ENCODE measurements around the gene CHADL. TPM values are rescaled to one million over a fixed set of nuclear protein-coding genes. Genes with fewer than 3 reads are reported as not detected.

Gene CHADL
- total and polyA plus RNA-seq, 2 of the 8 experiments (the other 6 are each of a cell fraction or from before 2014, with no cell fraction given), result 0.78 to 1.4 TPM

DNA sequence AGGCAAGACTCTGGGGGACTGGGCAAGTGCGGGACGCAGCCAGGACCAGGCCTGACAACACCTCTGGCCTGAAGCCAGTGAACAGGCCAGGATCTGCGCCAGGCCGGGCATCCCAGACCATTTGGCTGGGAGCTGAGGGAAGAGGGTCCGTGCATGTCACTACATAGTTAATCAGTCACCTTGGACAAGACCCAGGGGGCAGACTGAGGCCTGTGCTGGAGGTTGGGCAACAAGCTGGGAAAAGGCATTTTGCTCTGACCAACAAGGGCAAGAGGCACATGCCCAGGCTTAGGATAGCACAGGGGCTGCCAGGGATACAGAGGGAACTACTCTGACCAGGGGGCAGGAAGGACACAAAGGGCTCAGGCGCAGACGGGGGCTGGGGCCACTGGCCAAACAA, 7.0 kb upstream of the CHADL start:
- CTCF ChIA-PET (ENCODE audit: partially characterized antibody), result interaction anchor here (1.6 to 4.4 kb wide), 2 partner anchors 9 to 10 kb away, joined by 10 to 23 read pairs; no protein-coding TSS in a partner anchor
- Histone ChIP-seq H3K18ac (ENCODE audit: extremely low read depth, low read length) (no peak overlapping the region), H3K4ac (replicated peaks; ENCODE audit: insufficient read length, low read depth, low read length) (no peak overlapping the region), H4K5ac (ENCODE audit: insufficient read length, low read depth, low read length) (no peak overlapping the region), H4K91ac (replicated peaks; ENCODE audit: insufficient read length, low read length) (no peak overlapping the region), H3K4me3 (ENCODE audit: extremely low read depth in 1 of 4, insufficient read depth in 2 of 4, low read depth in 3 of 4, low read length in 4 of 4) (no peak overlapping the region), H2BK20ac (ENCODE audit: low read length) (no peak overlapping the region), H3K23ac (ENCODE audit: insufficient read length) (no peak overlapping the region), H3K9ac (replicated peaks in 1 of 4; ENCODE audit: extremely low read depth in 1 of 4, low read depth in 3 of 4, low read length in 3 of 4) (no peak overlapping the region), H4K20me1 (replicated peaks in 1 of 2; ENCODE audit: control insufficient read depth in 1 of 2, insufficient read depth in 2 of 2, low read length in 2 of 2) (peaks cover 0 to 21% of the 10 kb centered on the region in 2 experiments), H3K56ac (replicated peaks; ENCODE audit: insufficient read length, low read depth, low read length) (no peak overlapping the region), H2BK5ac (ENCODE audit: low read depth, low read length) (no peak overlapping the region), H2BK12ac (ENCODE audit: low read depth, low read length) (no peak overlapping the region), H2AFZ (ENCODE audit: low read length) (no peak overlapping the region), H4K8ac (ENCODE audit: extremely low read depth, insufficient read depth, low read length) (no peak overlapping the region), H3K23me2 (ENCODE audit: low read depth, low read length) (no peaks in the 10 kb centered on the region), H3K14ac (ENCODE audit: insufficient read length) (no peak overlapping the region), H3K79me2 (ENCODE audit: control insufficient read depth in 1 of 2, insufficient read depth in 2 of 2, low read length in 2 of 2) (no peaks in the 10 kb centered on the region), H2AK5ac (ENCODE audit: low read depth, low read length) (no peak overlapping the region), H3K27me3 (replicated peaks in 1 of 4; ENCODE audit: control insufficient read depth in 3 of 4, extremely low read depth in 1 of 4, insufficient read depth in 3 of 4, low read length in 3 of 4) (no peaks in the 10 kb centered on the region), H3K4me2 (ENCODE audit: insufficient read depth in 1 of 2, low read depth in 2 of 2, low read length in 2 of 2) (no peak overlapping the region), H3K27ac (ENCODE audit: low read depth, low read length) (no peak overlapping the region), H3K36me3 (ENCODE audit: control insufficient read depth in 2 of 4, insufficient read depth in 4 of 4, low read length in 3 of 4) (peaks cover 35 to 64% (median 54%) of the 10 kb centered on the region in 4 experiments), H3K79me1 (ENCODE audit: low read depth, low read length) (no peaks in the 10 kb centered on the region), H2BK120ac (replicated peaks; ENCODE audit: low read depth, low read length) (no peak overlapping the region), H3K9me3 (ENCODE audit: insufficient read depth in 2 of 2, low read depth in 1 of 2, low read length in 1 of 2) (no peaks in the 10 kb centered on the region), H3K4me1 (replicated peaks in 1 of 4; ENCODE audit: control insufficient read depth in 3 of 4, insufficient read depth in 4 of 4, low read length in 3 of 4) (peaks cover 0 to 1% (median 0%) of the 10 kb centered on the region in 4 experiments; a peak in 3 of 7 replicates), H2BK15ac (ENCODE audit: low read length) (no peak overlapping the region)
- WGBS, 2 experiments (ENCODE audit: extremely low coverage in 1 of 2, insufficient coverage in 1 of 2, insufficient read length in 1 of 2, insufficient replicate concordance in 2 of 2, low coverage in 1 of 2, low lambda C conversion rate in 2 of 2, missing lambda C conversion rate in 1 of 2), result 94% methylated on average over 7 of the region's 7 CpGs; no CpG with 5 or more reads in 1 of the 2 experiments
- POLR2A ChIA-PET (ENCODE audit: partially characterized antibody), result interaction anchor here (1.1 to 6.9 kb wide), 5 partner anchors 10 to 17 kb away, joined by 4 to 26 read pairs (median 17); no protein-coding TSS in a partner anchor
- DNase-seq (ENCODE audit: low read depth in 1 of 2, low spot score in 2 of 2) (no peak), FAIRE-seq (no peak)
- no peak for TF ChIP-seq RAD21 (IDR thresholded peaks at IDR 0.05 in 1 of 2, conservative IDR thresholded peaks at IDR 0.05 in 1 of 2; ENCODE audit: low read depth in 2 of 2, low read length in 2 of 2)
- no peak for TF ChIP-seq POLR2AphosphoS5 (IDR thresholded peaks at IDR 0.05; ENCODE audit: low read depth, low read length)
- TF ChIP-seq HDAC6 (IDR thresholded peaks at IDR 0.05; ENCODE audit: low read depth, low read length), result no peak
- TF ChIP-seq RFX5 (IDR thresholded peaks at IDR 0.05; ENCODE audit: borderline replicate concordance, low read depth, low read length), result no peak
- no peak for TF ChIP-seq TAF7 (optimal IDR thresholded peaks at IDR 0.05; ENCODE audit: borderline replicate concordance, low read depth, low read length)
- no peak for TF ChIP-seq KDM4A (IDR thresholded peaks at IDR 0.05; ENCODE audit: low read depth, low read length, severe bottlenecking)
- TF ChIP-seq MAFK (IDR thresholded peaks at IDR 0.05; ENCODE audit: low read depth, low read length), result no peak
- no peak for TF ChIP-seq BACH1 (IDR thresholded peaks at IDR 0.05; ENCODE audit: low read length)
- no peak for TF ChIP-seq SIN3A (conservative IDR thresholded peaks at IDR 0.05 in 1 of 2, IDR thresholded peaks at IDR 0.05 in 1 of 2; ENCODE audit: low read depth in 1 of 2, low read length in 2 of 2)
- TF ChIP-seq SP4 (IDR thresholded peaks at IDR 0.05; ENCODE audit: low read length), result no peak
- no peak for TF ChIP-seq YY1 (IDR thresholded peaks at IDR 0.05; ENCODE audit: low read depth, low read length)
- no peak for TF ChIP-seq TBP (IDR thresholded peaks at IDR 0.05; ENCODE audit: low read depth, low read length)
- TF ChIP-seq CHD2 (IDR thresholded peaks at IDR 0.05; ENCODE audit: low read length), result no peak
